HG03571 (cell line): ENCODE measurements around the gene BARHL1.
"Not testable (repeated sequence)": the region's sequence is repeated elsewhere in the genome, so short reads cannot be mapped to it uniquely, and the experiment has no call there.

Source experiments
- ATAC-seq: cut with Tn5 transposase; IDR thresholded peaks from one replicate; pipeline ENCODE4 v1.9.1; 2021; ENCODE audit not compliant: unreplicated experiment

The BARHL1 gene

GRCh38 chr9:132556235-132556634, 26.2 kb upstream of the BARHL1 start:
- no peak for ATAC-seq

GRCh38 chr9:132556714-132557113, 25.7 kb upstream of the BARHL1 start:
- ATAC-seq, result no peak

- no peak for ATAC-seq
These were observed 25.2 kb upstream of the BARHL1 start for GRCh38 chr9:132557159-132557558.

GRCh38 chr9:132559711-132560110, 22.7 kb upstream of the BARHL1 start:
- ATAC-seq, result no peak

DNA sequence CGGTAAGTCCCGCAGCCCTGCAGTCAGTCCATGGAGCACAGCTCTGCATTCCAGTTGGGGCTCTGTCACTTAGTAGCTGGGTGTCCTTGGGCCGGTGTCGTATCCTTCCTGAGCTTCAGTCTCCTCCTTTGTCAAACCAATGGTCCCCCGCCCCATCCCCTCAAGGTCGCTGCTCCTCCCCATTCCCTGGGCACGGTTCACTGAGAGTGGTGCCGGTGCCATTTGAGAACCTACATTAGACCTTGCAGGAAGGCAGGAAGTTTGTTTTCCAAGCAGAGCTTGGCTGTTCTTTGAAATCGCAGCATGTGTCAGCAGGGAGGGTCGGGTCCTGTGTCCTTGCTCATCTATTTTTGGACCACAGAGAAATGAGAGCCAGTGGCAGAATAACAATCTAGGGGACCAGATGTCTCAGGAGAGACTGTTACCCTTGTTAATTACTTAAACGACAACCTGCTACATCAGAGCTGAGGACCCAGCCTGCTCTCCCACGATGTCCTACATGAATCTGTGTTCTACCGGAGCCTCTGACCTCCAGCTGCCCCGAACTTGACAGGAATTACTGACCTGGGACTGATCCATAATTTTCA, 21.7 kb upstream of the BARHL1 start:
- no peak for ATAC-seq

- ATAC-seq, result no peak
These were observed 20.2 kb upstream of the BARHL1 start for GRCh38 chr9:132562306-132562573.

GRCh38 chr9:132564526-132564925, 17.9 kb upstream of the BARHL1 start:
- ATAC-seq, result no peak

DNA sequence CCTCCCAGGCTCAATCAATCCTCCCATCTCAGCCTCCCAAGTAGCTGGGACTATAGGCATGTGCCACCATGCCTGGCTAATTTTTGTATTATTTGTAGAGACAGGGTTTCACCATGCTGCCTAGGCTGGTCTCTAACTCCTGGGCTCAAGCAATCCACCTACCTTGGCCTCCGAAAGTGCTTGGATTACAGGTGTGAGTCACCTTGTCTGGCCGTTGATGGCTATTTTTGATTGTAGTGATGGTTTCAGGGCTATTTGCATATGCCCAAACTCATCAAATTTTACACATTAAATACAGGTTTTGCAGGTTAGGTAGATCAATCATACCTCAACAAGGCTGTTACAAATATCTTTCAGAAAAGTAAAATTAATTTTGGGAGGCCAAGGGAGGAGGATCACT, 13.6 kb upstream of the BARHL1 start:
- not testable (repeated sequence) for ATAC-seq

- ATAC-seq, result no peak
These were observed 10.4 kb upstream of the BARHL1 start for GRCh38 chr9:132571806-132572600.

GRCh38 chr9:132572921-132573320, 9.5 kb upstream of the BARHL1 start:
- no peak for ATAC-seq

- no peak for ATAC-seq
These were observed 7.3 kb upstream of the BARHL1 start for GRCh38 chr9:132575005-132575609.

DNA sequence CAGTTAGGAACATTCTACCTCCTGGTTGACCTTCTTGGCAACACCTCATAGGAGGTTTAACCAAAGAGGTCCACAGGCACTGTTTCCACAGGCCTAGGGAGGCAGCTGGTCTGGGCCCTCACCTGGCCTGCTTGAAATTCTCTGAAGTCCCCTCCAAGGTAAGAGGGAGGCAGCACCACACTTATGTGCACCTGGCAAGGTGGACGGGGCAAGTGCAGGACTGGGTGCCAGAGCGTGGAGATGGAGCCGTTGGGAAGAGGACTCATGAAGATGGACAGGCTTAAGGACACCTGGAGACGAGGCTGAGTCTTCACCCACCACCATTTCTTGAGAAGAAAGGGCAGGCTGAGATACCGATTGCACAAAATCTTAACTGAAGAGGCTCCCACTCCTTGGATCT, 6.6 kb upstream of the BARHL1 start:
- ATAC-seq, result no peak

- ATAC-seq, result no peak
These were observed 5.3 kb upstream of the BARHL1 start for GRCh38 chr9:132577119-132577518.

DNA sequence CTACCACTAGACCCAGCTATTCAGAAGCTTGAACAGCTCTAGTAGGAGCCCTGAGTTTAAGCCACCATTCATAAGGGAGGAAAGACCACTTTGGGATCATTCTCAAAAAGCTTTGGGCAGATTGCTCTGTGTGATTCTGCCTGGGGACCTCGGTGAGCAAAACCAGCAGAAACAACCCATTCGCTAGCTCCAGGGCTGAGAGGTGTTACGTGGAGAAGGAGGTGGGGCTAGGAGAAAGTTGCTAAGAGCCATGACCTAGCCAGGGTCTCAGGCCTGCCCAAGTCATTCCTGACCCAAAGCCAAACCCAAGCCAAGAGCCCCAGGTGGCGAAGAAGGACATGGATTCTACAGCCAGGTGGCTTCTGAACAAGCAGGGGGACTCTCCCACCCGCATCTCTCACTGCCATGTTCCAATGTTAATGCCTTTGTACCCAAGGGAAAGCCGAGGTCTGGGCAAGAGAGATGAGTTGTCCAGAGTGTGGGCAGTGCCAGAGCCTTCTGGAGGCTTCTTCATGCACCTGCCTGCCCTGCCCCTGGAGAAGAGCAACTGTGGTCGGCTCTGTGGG, 4.0 kb upstream of the BARHL1 start:
- ATAC-seq, result no peak

DNA sequence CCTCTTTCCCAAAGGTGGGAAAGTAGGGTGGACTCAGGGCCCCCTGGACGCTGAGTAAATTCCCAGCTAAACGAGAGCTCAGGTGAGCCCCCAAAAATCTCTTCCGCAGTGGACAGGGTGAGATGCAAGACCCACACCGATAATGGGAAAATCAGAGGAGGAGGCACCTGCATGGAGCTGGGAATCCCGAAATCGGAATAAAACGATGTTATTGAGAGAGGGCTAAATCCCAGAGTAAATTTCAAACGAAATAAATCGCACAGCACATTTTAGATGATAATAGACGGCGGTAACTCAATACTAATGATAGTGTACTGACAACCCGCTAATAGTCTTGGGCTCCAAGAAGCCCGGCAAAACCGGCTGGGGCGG, 3.0 kb upstream of the BARHL1 start:
- no peak for ATAC-seq

GRCh38 chr9:132582786-132583583, 579 bp downstream of the BARHL1 start:
- no peak for ATAC-seq

DNA sequence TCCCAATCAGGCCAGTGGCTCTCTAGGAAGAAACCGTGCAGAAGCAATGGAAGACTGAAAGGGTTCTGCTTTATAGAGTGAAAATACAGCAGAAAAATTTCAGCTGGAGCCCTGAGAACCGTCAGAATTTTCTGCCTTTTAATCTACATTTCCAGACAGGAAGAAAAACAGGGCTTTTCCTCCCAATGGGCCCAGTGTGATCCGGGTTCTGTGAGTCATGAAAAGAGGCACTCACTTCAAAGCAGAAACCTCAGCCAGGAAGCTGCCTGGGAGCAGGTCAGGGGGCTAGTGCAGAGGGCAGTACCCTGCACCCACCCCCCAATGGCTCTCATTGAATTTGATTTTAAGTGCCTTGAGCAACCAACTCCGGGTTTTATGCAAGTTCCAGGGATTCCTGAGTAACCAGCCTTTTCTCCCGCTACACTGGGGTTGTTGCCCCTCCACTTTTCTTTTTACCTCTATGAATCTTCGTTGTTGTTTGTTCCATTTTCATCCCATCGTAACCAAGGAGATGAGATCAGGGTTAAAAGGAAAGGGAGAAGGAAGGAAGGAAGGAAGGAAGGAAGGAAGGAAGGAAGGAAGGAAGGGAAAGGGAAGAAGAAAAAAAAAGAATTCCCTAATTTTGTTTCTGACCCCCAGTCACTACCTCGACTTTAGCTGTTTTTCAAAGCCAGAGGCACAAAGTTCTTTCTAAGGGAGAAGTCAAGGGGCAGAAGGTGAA, 1.3 kb downstream of the BARHL1 start:
- no peak for ATAC-seq

DNA sequence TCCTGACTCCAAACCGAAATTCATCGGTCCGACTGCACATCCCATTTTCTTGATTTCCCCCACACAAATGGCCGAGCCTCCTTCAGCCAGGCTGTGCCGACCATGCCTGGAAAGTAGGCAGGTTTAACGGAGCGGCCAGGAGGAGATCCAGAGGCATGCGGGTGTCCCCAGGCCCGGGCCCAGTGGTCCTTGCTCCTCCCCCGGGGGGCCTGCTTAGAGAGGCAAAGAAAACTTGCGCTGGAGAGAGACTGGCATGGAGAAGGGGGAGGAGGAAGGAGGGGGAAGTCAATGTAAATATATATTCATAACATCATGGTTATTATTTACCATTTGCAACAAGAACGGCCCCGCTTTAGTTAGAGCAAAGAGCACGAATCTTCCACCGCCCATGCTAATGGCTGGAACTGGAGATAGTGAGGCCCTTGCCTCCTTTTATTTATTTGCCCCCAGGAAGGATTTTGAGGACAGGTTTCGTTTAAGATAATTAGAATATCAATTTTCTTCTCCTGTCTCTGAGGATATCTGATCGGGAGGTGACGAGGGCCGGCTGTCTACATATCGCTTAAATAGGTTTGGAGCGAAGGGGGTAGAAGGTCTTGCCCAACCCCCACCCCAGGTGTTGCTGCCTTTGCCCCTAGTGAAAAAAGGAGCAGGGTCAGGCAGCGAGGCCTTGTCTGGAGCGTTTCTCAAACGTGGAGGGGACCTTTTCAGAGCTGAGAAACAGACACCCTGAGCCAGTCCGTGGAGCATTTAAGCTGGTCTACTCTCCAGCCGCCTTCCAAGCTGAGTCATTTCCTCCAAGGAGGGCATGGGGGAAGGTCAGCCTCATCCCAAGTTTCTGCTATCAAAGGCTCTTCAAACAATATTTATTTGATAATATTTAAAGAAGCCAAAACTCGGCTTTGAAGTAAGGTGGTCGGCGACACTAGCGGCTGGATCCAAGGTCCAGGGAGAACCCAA, 2.5 kb downstream of the BARHL1 start:
- no peak for ATAC-seq

DNA sequence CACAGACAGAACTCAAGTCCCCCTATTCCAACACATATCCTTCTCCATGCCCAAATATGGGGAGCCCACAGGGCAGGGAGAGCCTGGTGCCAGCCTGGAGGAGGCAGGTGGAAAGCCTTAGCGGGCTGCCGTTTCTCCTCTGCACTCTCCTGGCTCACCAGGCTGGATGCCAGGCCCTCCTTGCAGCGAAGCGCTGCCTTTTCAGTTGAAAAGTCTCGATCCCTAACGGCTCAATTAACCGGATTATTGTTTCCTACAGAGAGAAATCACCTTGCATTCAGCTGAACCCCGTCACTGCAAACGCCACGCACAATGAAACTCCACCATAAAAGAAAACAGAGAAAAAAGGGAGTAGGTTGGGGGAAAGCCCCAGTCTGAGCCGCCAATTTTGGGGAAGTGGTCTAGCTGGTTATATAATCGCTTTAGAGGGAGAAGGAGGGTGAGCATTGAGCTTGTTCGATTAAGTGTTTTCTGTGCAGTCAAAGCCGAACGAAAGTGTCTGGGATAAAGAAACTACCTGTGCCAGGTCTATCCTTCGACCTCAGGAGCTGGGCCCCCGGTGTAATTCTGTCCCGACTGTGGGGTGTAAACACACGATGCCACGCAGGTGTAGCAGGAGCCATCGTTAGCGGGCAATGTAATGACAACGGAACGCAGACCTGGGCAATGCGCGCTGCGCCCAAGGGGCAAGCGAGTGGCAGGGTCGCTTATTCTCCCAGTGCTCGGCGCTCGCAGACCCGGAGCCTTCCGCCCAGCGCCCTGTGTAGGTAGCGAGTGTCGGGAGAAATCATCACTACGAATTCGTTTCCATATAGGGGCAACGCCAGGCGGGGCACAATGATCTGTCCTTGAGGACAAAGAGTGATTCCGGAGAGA, 3.8 kb downstream of the BARHL1 start:
- no peak for ATAC-seq
